Ecto neural progenitor cell (in vitro differentiated cells): ENCODE data around the gene KCTD21.
A peak's percentile ranks its signal among the peaks of the same experiment; 100 is the strongest.
"Not testable (repeated sequence)": the region's sequence is repeated elsewhere in the genome, so short reads cannot be mapped to it uniquely, and the experiment has no call there.

Experiments
- DNase-seq: peaks from one replicate; pipeline ENCODE4 v3.0.0-alpha.2; 2018; ENCODE audit warnings: low spot score

The KCTD21 gene, protein sequence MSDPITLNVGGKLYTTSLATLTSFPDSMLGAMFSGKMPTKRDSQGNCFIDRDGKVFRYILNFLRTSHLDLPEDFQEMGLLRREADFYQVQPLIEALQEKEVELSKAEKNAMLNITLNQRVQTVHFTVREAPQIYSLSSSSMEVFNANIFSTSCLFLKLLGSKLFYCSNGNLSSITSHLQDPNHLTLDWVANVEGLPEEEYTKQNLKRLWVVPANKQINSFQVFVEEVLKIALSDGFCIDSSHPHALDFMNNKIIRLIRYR

DNA sequence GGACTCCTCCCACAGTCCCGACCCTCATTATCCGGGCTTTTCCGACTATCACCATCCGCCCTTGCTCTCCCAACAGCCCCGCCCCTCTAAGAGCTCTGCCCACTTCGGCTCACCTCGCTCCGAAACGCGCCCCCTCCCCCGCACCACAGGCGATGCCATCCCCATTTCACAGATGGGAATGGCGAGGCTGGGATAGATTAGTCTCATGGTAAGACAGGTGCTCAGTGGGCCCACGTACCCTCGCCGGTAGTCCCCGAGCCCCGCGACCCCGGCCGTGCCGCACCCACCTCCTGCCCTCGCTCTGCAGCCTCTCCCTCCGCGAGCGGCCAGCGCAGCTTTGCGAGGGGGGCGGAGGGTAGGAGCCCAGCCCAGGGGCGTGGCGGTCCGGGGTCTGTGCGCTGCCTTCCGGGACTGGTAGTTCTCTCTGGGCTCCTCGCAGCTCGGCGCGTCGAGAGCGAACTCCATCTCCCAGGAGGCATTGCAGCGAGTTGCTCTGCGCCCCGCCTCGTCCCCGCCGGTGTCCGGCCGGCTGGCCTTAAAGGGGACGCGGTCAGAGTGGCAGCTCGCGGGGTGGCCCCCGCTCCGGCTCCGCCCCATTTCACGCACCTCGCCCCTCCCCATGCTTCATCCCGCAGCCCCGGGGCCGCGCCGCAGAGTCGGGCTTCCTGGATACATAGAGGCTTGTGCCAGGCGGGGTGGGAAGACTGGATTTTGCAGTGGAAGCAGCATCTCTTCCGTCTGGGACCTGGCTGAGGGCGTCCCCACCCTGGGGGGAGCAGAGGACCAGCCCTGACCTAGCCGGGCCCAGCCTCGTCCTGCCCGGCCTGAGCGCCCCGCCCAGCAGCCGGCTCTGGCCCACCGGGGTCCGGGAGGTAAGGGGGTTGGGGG lies at the start of gene KCTD21, which contains the start of gene USP35:
KCTD21 (minus strand) TSS at position 341 of the 888 bp plus-strand sequence. CDS start 14,072 bp downstream, outside the sequence.
USP35 (plus strand) TSS at position 634 of the 888 bp plus-strand sequence. CDS start 7,327 bp downstream, outside the sequence.
- peak; percentile 97 for DNase-seq

DNA sequence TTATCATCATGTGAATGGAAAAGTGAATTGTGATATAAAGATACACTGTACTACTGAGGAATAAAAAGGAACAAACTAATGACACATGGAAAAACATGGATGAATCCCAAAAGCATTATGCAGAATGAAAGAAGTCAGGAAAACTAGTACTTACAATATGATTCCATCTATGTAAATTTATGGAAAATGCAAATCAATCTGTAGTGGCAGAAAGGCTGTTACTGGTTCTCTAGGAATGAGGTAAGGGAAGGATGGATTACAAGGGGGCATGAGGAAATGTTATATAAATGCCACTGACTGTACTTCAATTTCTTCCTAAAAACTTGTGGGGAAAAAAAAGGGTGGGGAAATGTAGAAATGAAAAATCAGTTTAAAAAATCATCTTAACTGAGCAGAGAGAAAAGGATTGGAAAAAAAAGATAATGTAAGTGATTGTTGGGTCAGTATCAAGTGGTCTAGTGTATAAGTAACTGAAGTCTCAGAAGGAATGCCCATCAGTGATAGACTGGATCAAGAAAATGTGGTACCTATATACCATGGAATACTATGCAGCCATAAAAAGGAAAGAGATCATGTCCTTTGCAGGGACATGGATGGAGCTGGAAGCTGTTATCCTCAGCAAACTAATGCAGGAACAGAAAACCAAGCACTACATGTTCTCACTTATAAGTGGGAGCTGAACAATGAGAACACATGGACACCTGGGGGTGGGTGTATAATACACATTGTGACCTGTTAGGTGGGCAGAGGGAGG lies 49.0 kb upstream of the KCTD21 start:
- no peak for DNase-seq

DNA sequence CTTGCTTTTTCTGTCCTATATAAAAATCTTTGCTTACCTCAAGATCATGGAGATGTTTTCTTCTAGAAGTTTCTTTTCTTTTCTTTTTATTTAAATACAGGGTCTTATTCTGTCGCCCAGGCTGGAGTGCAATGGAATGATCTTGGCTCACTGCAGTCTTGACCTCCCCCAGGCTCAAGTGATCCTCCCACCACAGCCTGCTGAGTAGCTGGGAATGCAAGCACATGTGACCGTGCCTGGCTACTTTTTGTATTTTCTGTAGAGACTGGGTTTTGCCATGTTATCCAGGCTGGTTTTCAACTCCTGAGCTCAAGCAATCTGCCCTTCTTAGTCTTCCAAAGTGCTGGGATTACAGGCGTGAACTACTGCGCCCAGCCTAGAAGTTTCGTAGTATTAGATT lies 45.6 kb upstream of the KCTD21 start:
- DNase-seq, result no peak

DNA sequence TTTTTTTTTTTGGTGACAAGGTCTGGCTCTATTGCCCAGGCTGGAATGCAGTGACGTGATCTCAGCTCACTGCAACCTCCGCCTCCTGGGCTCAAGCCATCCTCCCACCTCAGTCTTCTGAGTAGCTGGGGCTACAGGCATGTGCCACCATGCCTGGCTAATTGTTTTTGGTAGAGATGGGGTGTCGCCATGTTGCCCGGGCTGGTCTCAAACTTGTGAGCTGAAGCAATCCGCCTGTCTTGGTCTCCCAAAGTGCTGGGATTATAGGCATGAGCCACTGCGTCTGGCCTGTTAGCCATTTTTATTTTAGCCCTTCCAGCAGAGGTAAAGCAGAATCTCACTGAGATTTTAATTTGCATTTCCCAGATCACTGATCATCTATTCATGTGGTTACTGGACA lies 44.6 kb upstream of the KCTD21 start:
- DNase-seq, result not testable (repeated sequence)

DNA sequence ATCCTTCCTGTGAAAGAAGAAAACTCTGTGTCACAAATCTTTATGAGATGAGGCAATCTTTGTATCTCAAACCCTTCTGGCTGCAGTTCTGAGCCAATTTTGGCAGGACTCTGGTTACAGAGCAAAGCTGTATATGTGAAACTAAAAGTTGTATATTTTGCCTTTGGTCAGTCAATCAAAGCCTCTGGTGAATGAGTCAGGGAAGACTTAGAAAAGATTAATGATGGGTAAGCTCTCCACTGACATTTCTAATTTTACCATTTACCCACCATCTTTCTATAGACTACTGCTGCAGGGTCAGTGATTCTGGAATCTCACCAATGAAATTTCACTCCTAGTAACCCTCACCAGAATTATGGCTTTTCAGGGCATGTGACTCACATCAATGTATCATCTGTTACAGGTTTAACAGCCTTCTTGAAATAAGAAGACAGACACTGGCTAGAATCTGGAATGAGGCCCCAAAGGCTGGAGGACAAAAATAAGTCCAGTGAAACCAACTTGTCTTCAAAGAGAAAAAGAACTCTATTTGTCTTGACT lies 43.6 kb upstream of the KCTD21 start:
- DNase-seq, result no peak

DNA sequence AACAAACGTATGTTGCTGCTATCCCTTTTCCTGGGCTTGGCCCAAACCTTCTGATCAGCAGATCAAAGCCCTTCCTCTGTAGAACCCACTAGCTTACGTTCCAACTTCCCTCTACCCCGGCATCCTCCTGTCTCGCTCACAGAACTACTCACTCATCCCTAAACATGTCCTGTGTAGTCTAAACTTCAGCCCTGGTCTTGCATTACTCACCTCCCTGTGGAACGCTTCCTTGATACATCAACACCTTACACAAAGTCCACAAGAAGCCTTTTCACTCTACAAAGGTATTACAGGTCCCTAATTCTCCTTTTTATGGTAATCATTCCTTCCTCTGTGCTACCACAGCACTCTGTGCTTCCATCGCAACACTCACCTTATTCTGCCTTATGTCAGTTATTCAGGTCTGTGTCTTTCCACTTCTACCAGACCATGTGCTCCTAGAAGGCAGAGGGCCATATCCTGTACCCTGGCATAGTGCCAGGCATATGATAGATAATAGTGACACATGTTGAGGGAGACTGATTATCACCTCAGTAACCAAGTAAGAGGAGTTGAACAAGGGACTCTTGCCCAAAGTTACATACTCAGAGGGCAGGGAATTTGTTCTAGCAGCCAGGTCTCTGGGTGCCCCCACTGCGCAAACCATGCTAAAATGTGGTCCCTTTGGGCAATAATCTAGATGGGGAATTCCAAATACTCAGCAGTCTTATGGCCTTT lies 41.9 kb upstream of the KCTD21 start:
- no peak for DNase-seq

DNA sequence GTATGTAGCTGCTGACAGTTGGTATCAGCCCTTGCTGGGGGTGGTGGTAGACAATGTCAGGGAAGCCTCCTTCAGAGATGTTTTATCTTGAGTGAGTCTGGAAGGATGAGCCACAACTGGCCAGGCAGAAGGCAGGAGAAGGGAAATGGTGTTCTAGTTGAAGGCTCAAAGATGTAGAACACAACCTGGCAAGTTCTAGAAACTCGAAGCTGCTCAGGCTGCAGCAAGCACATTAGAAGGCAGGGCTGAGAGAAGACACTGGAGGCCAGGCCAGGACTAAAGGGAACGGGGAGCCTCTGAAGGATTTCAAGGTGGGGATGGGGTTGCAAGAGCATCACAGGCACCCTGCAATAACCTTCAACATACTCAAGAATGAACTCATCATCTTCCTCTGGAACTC lies 40.7 kb upstream of the KCTD21 start:
- no peak for DNase-seq

DNA sequence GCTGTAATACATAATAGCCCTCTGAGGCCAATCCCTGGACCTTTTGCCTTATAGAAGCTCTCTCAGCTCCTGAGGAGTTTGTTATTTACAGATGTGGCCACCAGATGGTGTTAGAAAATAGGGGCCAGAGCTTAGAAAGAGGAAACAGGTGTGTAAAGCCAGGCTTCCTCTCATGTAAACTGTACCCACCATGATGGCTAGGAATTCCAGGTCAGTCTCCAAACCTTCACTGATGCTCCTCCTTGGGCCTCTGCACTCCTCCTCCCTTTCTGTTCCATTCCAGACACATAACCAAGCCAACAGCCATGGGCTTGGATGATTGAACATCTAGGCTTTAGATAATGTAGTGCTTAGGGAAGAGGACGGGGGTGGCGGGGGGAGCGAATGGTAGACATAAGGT lies 40.0 kb upstream of the KCTD21 start:
- DNase-seq, result no peak

DNA sequence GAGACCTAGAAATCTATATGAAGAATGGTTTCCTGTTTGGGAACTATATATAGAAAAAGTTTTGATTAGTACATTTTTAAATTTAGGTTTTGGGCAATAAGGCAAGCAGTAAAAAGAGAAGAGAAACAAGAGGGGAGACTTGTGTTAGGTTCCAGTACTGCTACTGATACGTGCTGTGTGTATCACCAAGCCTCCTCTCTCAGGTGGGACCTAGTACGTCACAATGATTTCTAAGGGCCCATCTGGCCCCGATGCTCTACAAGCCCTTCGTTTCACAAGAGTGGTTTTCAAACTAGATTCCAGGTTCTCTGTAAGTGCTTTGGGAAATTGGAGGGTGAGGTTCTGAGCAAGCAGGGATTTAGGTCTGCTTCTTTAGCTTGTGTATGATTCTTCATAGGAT lies 39.5 kb upstream of the KCTD21 start:
- DNase-seq, result no peak

DNA sequence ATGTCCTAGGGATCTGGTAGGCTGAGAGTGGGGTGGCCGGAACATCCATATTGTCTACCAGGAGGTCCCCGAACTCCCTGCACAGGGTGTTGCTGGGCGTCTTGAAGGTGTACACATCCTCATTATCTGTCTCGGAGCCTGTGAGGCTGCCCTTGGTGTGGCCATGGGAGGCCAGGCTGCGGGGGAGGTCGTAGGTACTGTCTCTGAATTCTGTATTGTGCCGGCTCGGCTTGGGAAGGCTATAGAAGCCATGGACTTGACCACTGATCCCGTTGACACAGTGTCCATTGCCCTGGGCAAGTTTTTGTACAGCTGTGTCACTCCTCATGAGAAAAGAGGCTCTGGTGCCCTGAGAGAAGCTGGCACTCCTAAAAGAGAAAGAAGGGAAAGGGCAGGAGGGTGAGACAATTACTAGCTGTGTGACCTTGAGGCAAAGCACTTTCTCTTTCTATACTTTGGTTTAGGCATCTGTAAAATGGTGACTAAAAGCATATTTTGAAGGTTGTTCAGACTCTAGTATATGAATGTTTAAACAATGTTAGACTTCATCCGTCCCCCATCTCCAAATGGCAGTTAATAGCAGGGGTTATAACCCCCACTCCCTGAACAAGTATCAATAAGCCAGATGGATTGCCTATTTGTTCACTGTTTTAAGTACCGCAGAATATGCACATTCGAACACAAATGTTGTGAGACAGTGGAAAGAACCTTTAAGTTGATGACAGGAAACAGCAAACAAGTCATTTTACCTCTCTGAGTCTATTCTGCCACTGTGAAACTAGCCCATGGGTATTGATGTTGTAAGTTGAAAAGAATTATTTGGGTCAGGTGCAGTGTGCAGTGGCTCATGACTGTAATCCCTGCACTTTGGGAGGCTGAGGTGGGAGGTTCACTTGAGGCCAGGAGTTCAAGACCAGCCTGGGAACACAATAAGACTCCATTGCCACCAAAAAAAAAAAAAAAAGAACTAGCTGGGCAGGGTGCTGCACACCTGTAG lies 38.6 kb upstream of the KCTD21 start:
- DNase-seq, result no peak

DNA sequence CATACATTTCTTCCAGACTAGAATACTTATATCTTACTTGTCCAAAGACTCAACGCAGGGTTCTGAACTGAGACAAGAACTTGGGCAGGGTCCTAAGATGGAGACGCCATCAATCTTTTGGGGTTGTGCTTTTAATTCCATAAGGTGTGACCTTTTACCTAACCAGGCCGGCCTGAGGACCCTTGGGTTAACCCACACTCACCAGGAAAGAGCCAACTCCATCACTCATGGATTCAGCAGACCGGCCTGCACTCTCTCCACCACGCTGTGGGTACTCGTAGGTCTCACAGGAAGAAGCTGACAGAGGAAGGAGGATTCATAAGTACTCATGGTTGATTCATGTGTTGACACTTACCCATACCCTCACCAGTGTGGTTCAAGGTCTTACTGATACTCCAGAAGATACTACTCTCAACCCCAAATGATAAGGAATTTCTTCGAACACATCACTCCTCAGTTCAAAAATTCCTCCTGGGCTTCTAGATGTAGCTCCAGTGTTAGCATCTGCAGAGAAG lies 36.5 kb upstream of the KCTD21 start:
- DNase-seq, result no peak

DNA sequence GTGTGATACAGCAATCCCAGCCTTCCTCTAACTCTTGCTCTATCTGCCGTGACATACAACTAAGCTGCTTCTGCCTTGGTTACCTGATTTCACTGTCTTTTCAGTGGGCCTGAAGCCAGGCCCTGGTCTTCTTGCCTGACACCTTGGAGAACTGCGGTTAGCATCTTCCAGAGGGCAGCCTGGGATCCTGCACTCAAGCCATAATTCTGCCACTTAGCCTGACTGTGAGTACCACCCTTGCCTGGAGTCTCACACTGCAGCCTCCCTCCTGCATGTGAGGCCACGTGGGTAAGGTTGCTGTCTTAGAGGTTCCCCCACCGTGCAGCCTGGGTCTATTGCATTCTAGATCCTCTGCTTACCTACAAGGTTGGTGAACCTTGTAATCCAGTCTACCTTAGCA lies 36.1 kb upstream of the KCTD21 start:
- no peak for DNase-seq

DNA sequence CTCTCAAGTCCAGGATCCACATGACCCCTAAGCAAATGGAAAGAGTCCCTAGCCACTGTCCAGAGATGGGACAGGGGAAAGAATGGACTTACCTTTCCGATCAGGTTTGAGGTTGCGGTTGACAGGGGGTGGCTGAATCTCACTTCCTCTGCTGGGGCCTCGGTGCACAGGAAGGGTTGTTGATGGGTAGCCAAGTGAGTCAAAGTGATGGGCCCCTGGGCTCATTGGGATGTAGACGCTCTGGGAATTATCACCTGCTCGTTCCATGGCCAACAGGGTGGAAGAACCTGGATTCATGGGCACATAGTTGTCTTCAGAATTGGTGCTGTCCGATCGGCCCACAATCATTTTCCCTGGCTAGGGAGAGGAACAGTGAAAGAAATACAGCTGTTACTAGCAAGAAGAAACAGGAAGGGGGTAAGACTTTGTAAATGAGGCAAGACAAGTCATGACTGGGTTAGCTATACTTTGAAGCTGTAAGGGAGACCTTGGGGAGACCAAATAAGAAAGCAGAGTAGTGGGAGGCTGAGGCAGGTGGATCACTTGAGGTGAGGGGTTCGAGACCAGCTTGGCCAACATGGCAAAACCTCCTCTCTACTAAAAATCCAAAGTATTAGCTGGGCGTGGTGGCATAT lies 35.0 kb upstream of the KCTD21 start:
- no peak for DNase-seq

DNA sequence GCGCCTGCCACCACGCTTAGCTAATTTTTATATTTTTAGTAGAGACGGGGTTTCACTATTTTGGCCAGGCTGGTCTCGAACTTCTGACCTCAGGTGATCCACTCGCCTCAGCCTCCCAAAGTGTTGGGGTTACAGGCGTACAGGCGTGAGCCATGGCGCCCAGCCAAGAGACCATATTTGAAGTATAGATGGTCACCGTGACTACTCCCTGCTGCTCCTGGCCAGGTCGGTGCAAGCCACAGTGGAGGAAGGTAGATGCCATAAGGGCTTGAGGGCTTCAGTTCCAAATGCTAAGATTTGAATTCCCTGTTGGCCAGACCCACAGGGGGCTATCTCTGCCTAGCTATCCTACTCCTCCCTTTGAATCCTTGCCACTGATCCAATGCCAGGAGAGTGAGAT lies 34.3 kb upstream of the KCTD21 start:
- not testable (repeated sequence) for DNase-seq

DNA sequence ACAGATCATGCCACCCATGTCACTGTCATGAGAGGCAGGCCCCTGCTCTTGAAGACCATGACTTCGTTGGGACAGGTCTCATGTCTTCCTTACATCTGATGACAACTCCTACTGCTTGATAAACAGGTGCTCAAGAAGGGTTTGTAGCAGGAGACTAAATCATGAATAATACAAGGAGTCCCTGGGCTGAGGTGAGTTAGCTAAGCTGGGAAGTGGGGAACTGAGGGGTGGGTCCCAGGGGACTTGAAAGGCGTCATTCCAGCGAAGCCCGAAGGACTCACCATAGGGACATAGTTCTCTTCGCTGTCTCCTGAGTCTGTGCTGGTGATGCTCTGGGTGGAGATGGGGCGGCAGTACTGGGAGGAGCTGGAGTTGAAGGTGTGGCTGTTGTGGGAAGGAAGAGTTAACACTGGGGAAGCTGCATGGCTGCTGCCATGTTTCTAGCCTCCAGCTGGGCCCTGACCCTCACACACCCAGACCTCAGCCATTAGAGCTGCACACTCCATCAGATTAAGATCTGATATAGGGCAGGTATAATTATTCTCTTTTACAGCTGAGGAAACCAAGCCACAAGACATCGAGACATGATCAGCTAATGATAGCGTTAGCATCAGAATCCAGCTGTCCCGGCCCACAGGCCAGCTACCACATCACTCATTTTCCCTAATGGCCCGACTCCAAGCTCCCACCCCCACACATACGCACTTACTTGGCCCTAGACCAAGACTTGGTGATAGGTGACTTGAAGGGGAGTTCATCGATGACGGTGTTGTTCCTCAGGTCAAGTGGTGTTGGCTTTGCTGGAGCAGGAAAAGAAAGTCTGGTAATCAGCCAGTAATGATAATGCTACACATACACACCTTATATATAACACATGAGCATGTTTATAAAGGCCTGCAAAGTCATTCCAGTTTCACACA lies 33.2 kb upstream of the KCTD21 start:
- DNase-seq, result peak; percentile 25

DNA sequence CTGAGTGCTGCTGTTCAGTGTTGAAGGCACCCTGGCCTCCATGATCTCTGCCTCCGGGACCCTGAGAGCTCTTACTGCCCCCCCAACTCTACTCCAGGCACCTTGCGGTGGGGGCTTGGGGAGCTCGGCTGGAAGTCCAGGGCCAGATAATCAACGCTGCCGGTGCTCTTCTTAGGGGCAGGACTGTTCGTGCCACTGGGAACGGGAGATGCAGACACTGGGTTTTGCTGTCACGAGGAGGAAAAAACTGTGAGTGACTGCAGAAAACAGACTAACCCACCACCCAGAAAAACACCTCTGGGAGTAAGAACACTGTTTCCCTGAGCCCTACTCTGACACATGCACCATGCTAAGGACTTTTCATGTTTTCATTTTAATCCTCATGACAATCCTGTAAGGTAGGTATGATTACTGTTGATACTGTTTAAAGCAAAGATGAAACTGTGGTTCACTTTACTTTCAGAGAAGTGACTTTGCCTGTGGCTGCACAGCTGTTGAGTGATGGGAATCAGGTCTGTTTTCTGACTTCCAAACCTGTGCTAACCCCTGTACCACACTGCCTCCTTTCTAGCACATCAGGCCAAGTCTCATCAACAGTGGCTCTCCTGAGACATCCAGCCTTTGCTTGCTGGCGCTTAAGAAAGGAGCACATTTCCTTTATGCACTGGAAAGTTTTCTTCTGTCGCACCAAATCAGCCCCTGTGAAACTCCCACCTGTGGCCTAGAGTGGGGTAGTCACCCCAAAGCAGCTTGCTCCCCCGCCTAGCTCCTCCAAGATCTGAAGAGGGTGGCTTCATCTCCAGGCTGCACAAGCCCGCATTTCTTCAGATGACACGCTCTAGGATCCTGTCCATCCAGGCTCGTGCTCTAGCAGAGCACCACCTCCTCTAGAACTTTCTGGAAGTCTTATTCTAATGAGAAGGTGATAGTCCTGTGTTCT lies 32.1 kb upstream of the KCTD21 start:
- peak; percentile 15 for DNase-seq

DNA sequence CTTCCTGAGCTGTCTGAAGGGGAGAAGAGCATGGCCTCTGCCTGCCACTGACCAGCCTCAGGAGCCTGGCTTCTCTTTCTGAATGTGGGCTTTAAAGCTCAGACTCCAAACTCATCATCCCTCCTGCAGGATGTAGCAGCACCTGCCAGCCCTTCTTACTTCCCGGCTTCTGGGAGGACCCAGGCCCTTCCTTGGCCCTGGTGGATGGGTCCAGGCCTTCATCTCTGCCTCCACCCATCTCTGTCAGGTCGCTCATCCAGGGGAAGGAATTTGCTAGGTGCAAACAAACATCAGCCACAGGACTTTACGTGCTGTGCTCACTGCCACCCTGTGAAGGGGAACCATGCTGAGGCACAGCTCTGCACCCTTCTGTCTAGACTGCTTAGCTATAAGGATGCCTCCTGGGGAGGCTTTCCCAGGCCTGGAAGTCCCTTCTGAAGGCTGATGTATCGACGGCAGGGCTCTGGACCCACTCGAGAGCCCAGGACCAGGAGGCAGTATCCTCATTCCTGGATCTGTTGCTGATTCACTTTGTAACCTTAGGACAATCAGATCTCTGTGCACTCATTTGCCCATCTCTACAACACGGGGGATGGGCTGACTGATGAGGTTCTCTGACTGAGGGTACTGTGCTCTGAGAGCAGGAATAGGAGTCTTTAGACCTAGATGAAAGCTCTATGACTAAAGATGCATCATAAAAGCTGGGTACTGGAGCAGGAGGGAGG lies 31.2 kb upstream of the KCTD21 start:
- peak; percentile 24 for DNase-seq
